ENCODE results near the gene SELENOH.
"Not testable (repeated sequence)": the region's sequence is repeated elsewhere in the genome, so short reads cannot be mapped to it uniquely, and the experiment has no call there.

Gene SELENOH

GRCh38 chr11:57741132-57742086 lies at the start of gene SELENOH:
TSS of gene SELENOH (plus strand) at chr11:57741491. CDS start at chr11:57741596, 105 bp downstream.
- TF ChIP-seq, protein P1, sequence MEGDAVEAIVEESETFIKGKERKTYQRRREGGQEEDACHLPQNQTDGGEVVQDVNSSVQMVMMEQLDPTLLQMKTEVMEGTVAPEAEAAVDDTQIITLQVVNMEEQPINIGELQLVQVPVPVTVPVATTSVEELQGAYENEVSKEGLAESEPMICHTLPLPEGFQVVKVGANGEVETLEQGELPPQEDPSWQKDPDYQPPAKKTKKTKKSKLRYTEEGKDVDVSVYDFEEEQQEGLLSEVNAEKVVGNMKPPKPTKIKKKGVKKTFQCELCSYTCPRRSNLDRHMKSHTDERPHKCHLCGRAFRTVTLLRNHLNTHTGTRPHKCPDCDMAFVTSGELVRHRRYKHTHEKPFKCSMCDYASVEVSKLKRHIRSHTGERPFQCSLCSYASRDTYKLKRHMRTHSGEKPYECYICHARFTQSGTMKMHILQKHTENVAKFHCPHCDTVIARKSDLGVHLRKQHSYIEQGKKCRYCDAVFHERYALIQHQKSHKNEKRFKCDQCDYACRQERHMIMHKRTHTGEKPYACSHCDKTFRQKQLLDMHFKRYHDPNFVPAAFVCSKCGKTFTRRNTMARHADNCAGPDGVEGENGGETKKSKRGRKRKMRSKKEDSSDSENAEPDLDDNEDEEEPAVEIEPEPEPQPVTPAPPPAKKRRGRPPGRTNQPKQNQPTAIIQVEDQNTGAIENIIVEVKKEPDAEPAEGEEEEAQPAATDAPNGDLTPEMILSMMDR (IDR thresholded peaks at IDR 0.05; ENCODE audit: low read depth, low read length, missing control alignments): no peak
- H3K4me3 ChIP-seq (replicated peaks; ENCODE audit: low read depth, low read length): peak within 1 kb of the TSS; percentile 98

DNA sequence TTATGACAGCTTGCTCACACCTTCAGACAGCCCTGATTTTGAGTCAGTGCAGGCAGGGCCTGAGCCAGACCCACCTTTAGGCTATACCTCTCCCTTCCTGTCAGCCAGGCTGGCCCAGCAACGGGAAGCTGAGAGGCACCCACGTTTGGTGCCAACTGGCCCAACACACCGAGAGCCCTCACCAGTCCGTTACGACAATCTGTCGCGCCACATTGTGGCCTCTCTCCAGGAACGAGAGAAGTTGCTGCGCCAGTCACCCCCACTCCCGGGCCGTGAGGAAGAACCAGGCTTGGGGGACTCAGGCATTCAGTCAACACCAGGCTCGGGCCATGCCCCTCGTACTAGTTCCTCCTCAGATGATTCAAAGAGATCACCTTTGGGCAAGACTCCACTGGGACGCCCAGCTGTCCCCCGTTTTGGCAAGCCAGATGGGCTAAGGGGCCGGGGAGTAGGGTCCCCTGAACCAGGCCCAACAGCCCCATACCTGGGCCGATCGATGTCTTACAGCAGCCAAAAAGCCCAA lies 42.4 kb upstream of the SELENOH start:
- DNase-seq (ENCODE audit: extremely low read depth, low read depth): no peak
- TF ChIP-seq, protein P1 (IDR thresholded peaks at IDR 0.05; ENCODE audit: low read depth, low read length, missing control alignments): no peak
- no peak overlapping the region for H3K4me3 ChIP-seq (replicated peaks; ENCODE audit: low read depth, low read length)

More at GRCh38 chr11:57741132-57742086, at the start of gene SELENOH:
- DNase-seq (ENCODE audit: extremely low read depth, low read depth): peak; percentile 95

GRCh38 chr11:57699813-57700212 lies 41.5 kb upstream of the SELENOH start:
- TF ChIP-seq, protein P1 (IDR thresholded peaks at IDR 0.05; ENCODE audit: low read depth, low read length, missing control alignments): no peak
- no peak for DNase-seq (ENCODE audit: extremely low read depth, low read depth)
- H3K4me3 ChIP-seq (replicated peaks; ENCODE audit: low read depth, low read length): no peak overlapping the region

DNA sequence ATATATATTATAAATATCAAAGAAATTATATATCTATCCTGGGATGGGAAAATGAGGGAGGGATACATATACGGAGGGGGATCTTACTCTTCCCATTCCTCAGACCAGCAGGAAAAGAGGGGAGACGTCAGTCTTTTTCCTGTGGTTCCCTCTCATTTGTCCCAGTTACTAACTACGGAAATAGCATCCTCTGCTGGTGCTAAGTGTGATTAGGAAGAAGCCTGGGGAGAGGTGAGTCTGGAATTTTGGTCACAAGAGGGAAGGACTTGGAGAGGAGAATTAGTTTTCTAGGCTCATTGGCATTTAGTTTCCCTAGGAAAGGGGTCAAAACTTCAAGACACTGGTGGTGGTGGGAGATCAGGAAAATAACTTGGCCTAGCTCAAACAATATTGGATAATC lies 40.9 kb upstream of the SELENOH start:
- no peak overlapping the region for H3K4me3 ChIP-seq (replicated peaks; ENCODE audit: low read depth, low read length)
- no peak for DNase-seq (ENCODE audit: extremely low read depth, low read depth)
- TF ChIP-seq, protein P1 (IDR thresholded peaks at IDR 0.05; ENCODE audit: low read depth, low read length, missing control alignments): no peak

DNA sequence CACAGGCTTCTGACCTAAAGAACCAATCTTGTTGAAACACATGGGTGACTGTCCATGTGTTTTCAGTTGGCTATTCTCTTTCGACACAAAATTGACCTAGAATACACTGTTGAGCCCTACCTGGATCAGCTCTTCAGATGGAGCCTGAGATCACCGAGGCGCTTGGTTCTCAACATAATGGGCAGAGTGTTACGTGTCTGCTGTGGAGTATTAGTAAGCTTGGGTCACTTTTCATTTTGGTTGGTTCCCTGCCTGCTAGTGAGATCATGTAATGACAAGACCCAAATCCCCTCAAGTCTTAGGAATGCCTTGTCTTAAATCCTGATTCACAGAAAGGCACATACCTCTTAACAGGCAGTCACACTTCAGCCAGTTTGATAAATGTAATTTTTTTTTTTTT lies 38.0 kb upstream of the SELENOH start:
- H3K4me3 ChIP-seq (replicated peaks; ENCODE audit: low read depth, low read length): no peak overlapping the region
- TF ChIP-seq, protein P1 (IDR thresholded peaks at IDR 0.05; ENCODE audit: low read depth, low read length, missing control alignments): no peak
- DNase-seq (ENCODE audit: extremely low read depth, low read depth): no peak

- no peak for DNase-seq (ENCODE audit: extremely low read depth, low read depth)
- TF ChIP-seq, protein P1 (IDR thresholded peaks at IDR 0.05; ENCODE audit: low read depth, low read length, missing control alignments): no peak
These were observed 36.4 kb upstream of the SELENOH start for GRCh38 chr11:57704932-57705331.

DNA sequence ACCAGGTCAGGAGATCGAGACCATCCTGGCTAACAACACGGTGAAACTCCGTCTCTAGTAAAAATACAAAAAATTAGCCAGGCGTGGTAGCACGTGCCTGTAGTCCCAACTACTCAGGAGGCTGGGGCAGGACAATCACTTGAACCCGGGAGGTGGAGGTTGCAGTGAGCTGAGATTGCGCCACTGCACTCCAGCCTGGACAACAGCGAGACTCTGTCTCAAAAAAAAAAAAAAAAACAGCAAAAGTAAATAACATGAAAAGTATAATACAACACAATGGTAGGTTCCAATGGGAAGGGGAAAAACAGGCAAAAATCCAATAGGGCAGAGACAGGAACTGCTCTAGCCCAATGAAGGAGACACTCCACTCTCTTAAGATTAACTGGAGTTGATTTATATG lies 35.9 kb upstream of the SELENOH start:
- H3K4me3 ChIP-seq (replicated peaks; ENCODE audit: low read depth, low read length); DNase-seq (ENCODE audit: extremely low read depth, low read depth): not testable (repeated sequence)

More at GRCh38 chr11:57704932-57705331, 36.4 kb upstream of the SELENOH start:
- no peak overlapping the region for H3K4me3 ChIP-seq (replicated peaks; ENCODE audit: low read depth, low read length)
